ENCODE results near the gene MPRIP. TPM values are rescaled to one million over a fixed set of nuclear protein-coding genes. Genes with fewer than 3 reads are reported as not detected.

MPRIP gene
- total RNA-seq, 8 experiments from 2014 or later = 35.0 to 136 (median 91.5) TPM

- Histone ChIP-seq H3K27ac (no peak overlapping the region), H3K4me3 (no peak overlapping the region), H3K4me1 (replicated peaks in 1 of 2) (no peaks in the 10 kb centered on the region)
- ATAC-seq (replicated peaks in 6 of 8) = no peak
- in situ Hi-C loops (cut with MboI; ENCODE audit: low pct_unique_long_range_greater_than_20kb in 2 of 9, low sequenced_read_pairs in 9 of 9, unreplicated experiment in 9 of 9) = no loop called here
- 90 to 100% (median 96%) methylated on average over 2 to 4 of the region's 6 CpGs; no CpG with 5 or more reads in 5 of the 10 experiments for WGBS, 10 experiments
Measured at GRCh38 chr17:17084941-17085340, 42.7 kb downstream of the MPRIP start.

DNA sequence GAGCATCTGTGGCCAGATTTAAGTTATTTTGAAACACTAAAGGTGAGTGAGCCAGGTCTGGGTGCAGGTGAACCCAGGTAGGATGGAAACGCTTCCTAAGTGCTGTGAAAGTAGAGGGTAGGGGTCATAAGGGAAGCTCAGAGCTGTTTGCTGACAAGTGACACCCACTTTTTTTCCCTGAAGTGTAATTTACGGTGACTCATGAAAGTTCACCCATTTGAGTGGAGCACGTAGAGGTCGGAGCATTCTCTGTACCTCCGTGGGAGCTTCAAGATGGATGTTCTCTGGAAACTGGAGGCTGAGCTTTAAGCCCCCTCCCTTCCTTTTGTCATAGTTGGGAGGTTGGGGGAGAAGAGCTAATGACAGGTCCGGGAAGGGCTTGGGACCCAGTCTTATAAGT is 44.3 kb downstream of the MPRIP start:
- Histone ChIP-seq H3K4me3 (no peak overlapping the region), H3K4me1 (replicated peaks in 1 of 2) (no peaks in the 10 kb centered on the region), H3K27ac (no peak overlapping the region)
- in situ Hi-C loops (cut with MboI; ENCODE audit: low pct_unique_long_range_greater_than_20kb in 2 of 9, low sequenced_read_pairs in 9 of 9, unreplicated experiment in 9 of 9) = no loop called here
- ATAC-seq (replicated peaks in 6 of 8) = no peak
- 78 to 100% (median 95%) methylated on average over 1 to 3 of the region's 6 CpGs; no CpG with 5 or more reads in 4 of the 10 experiments for WGBS, 10 experiments

GRCh38 chr17:17087424-17088015 is 45.3 kb downstream of the MPRIP start:
- no peak for ATAC-seq (replicated peaks in 6 of 8)
- Histone ChIP-seq H3K4me3 (no peak overlapping the region), H3K4me1 (replicated peaks in 1 of 2) (no peaks in the 10 kb centered on the region), H3K27ac (no peak overlapping the region)
- 61 to 100% (median 95%) methylated on average over 1 to 9 of the region's 13 CpGs; no CpG with 5 or more reads in 3 of the 10 experiments for WGBS, 10 experiments
- in situ Hi-C loops (cut with MboI; ENCODE audit: low pct_unique_long_range_greater_than_20kb in 2 of 9, low sequenced_read_pairs in 9 of 9, unreplicated experiment in 9 of 9) = no loop called here

GRCh38 chr17:17088086-17088485 is 45.8 kb downstream of the MPRIP start:
- in situ Hi-C loops (cut with MboI; ENCODE audit: low pct_unique_long_range_greater_than_20kb in 2 of 9, low sequenced_read_pairs in 9 of 9, unreplicated experiment in 9 of 9) = no loop called here
- Histone ChIP-seq H3K4me3 (no peak overlapping the region), H3K4me1 (replicated peaks in 1 of 2) (no peaks in the 10 kb centered on the region), H3K27ac (no peak overlapping the region)
- ATAC-seq (replicated peaks in 6 of 8) = no peak
- WGBS, 10 experiments = 67 to 94% (median 90%) methylated on average over 1 to 10 of the region's 10 CpGs; no CpG with 5 or more reads in 6 of the 10 experiments

DNA sequence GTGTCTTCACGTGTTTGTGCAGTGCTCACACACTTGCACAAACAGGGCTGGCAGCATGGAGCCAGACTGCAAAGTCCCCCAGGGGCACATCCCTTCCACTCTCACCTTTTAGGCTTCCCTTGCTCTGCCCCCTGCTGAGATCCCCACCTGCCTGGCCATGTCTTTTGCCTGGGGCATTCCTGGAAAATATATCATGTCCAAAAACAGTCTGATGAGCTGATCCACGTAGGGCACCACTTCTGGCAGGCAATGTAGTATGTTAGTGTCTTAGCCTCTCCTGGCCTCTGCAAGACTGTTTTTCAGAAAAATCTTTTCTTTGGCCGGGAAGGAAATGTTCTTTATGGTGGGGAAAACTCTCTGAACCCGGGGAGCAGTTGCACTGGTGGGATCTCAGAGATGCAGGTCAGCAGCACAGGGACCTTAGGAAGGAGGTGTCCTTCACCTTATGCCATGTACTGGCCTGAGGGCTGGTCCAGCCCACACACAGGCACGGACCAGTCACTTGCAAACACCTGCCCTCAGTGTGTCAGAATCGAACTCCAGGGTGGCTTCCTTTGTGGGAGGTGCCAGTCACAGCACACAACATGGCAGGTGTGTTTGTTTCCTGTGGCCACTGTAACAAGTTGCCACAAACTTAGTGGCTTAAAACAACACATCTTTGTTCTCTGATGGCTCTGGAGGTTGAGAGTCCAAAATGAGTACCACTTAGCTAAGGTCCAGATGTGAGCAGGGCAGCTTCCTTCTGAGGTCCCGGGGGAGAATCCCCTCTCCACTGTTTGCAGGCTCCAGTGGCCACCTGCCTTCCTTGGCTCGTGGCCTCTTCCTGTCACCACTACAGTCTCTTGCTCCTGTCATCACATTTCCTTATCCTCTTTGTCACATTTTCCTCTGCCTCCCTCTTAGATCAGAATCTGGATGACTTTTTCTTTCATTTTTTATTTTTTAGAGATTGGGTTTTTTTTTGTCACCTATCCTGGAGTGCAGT is 46.6 kb downstream of the MPRIP start:
- in situ Hi-C loops (cut with MboI; ENCODE audit: low pct_unique_long_range_greater_than_20kb in 2 of 9, low sequenced_read_pairs in 9 of 9, unreplicated experiment in 9 of 9) = no loop called here
- WGBS, 10 experiments = 48 to 100% (median 92%) methylated on average over 2 to 5 of the region's 8 CpGs; no CpG with 5 or more reads in 3 of the 10 experiments
- ATAC-seq (replicated peaks in 6 of 8) = no peak
- Histone ChIP-seq H3K4me1 (replicated peaks in 1 of 2) (no peaks in the 10 kb centered on the region), H3K4me3 (no peak overlapping the region), H3K27ac (no peak overlapping the region)

- in situ Hi-C loops (cut with MboI; ENCODE audit: low pct_unique_long_range_greater_than_20kb in 2 of 9, low sequenced_read_pairs in 9 of 9, unreplicated experiment in 9 of 9) = no loop called here
Measured at GRCh38 chr17:17089796-17090641, 47.8 kb downstream of the MPRIP start.

GRCh38 chr17:17090642-17091103 is 48.4 kb downstream of the MPRIP start:
- in situ Hi-C loops (cut with MboI; ENCODE audit: low pct_unique_long_range_greater_than_20kb in 2 of 9, low sequenced_read_pairs in 9 of 9, unreplicated experiment in 9 of 9) = no loop called here
- WGBS, 10 experiments = 90 to 100% (median 95%) methylated on average over 3 to 4 of the region's 11 CpGs; no CpG with 5 or more reads in 7 of the 10 experiments
- no peak overlapping the region for H3K4me3 ChIP-seq
- no peak overlapping the region for H3K27ac ChIP-seq
- no peaks in the 10 kb centered on the region for H3K4me1 ChIP-seq (replicated peaks in 1 of 2)
- ATAC-seq (replicated peaks in 6 of 8) = no peak

More at GRCh38 chr17:17089796-17090641, 47.8 kb downstream of the MPRIP start:
- Histone ChIP-seq H3K4me1 (replicated peaks in 1 of 2) (no peaks in the 10 kb centered on the region), H3K27ac (no peak overlapping the region), H3K4me3 (no peak overlapping the region)
- WGBS, 10 experiments = 83 to 100% (median 97%) methylated on average over 1 to 15 of the region's 18 CpGs; no CpG with 5 or more reads in 4 of the 10 experiments
- no peak for ATAC-seq (replicated peaks in 6 of 8)

DNA sequence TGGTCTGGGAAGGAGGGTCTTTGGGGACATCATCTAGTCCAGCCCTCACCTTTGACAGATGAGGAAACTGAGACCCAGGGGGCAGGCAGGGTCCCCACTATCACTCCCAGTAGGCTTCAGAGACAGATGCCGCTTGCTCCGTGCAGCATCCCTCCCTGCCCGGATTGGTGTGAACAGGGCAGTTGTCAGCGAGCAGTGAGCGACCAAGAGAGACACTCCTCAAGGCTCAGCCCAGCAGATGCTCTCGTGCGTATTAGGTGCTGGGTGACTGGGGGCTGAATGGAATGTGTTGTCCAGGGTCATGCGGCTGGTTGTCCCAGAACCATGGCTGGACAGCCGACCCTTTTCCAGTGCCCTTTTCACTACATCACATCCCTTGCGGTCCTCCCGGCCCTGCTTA is 49.0 kb downstream of the MPRIP start:
- in situ Hi-C loops (cut with MboI; ENCODE audit: low pct_unique_long_range_greater_than_20kb in 2 of 9, low sequenced_read_pairs in 9 of 9, unreplicated experiment in 9 of 9) = no loop called here
- no peak for ATAC-seq (replicated peaks in 6 of 8)
- Histone ChIP-seq H3K27ac (no peak overlapping the region), H3K4me3 (no peak overlapping the region), H3K4me1 (replicated peaks in 1 of 2) (no peaks in the 10 kb centered on the region)
- 100% methylated on average over 1 to 4 of the region's 11 CpGs; no CpG with 5 or more reads in 7 of the 10 experiments for WGBS, 10 experiments

- no peak for ATAC-seq (replicated peaks in 6 of 8)
- Histone ChIP-seq H3K4me3 (no peak overlapping the region), H3K4me1 (replicated peaks in 1 of 2) (no peaks in the 10 kb centered on the region), H3K27ac (no peak overlapping the region)
- in situ Hi-C loops (cut with MboI; ENCODE audit: low pct_unique_long_range_greater_than_20kb in 2 of 9, low sequenced_read_pairs in 9 of 9, unreplicated experiment in 9 of 9) = no loop called here
- WGBS, 10 experiments = 73 to 100% (median 86%) methylated on average over 1 to 9 of the region's 14 CpGs; no CpG with 5 or more reads in 1 of the 10 experiments
Measured at GRCh38 chr17:17091856-17092756, 49.8 kb downstream of the MPRIP start.

- no peak for ATAC-seq (replicated peaks in 6 of 8)
- H3K27ac ChIP-seq = no peak overlapping the region
- 48 to 95% (median 80%) methylated on average over 1 to 5 of the region's 5 CpGs for WGBS, 10 experiments
- no peak overlapping the region for H3K4me3 ChIP-seq
- H3K4me1 ChIP-seq (replicated peaks in 1 of 2) = peaks cover 0 to 6% of the 10 kb centered on the region in 2 donors
- in situ Hi-C loops (cut with MboI; ENCODE audit: low pct_unique_long_range_greater_than_20kb in 2 of 9, low sequenced_read_pairs in 9 of 9, unreplicated experiment in 9 of 9) = no loop called here
Measured at GRCh38 chr17:17093764-17094163, 51.5 kb downstream of the MPRIP start.

- no peak overlapping the region for H3K27ac ChIP-seq
- WGBS, 10 experiments = 8 to 93% (median 73%) methylated on average over 1 to 6 of the region's 7 CpGs; no CpG with 5 or more reads in 3 of the 10 experiments
- no peak overlapping the region for H3K4me3 ChIP-seq
- peak in 5 of 8 experiments; percentile 12 to 71 (median 58) for ATAC-seq (replicated peaks in 6 of 8)
- in situ Hi-C loops (cut with MboI; ENCODE audit: low pct_unique_long_range_greater_than_20kb in 2 of 9, low sequenced_read_pairs in 9 of 9, unreplicated experiment in 9 of 9) = no loop called here
- peaks cover 0 to 6% of the 10 kb centered on the region in 2 donors for H3K4me1 ChIP-seq (replicated peaks in 1 of 2)
Measured at GRCh38 chr17:17096438-17097178, 54.4 kb downstream of the MPRIP start.
